Smooth muscle cell (in vitro differentiated cells): ENCODE measurements around the gene ADAMTS19. TPM values are rescaled to one million over a fixed set of nuclear protein-coding genes. Genes with fewer than 3 reads are reported as not detected.

Experiments
- DNase-seq: peaks from one replicate; lab custom pipeline; 2025; ENCODE audit not compliant: unreplicated experiment; lab: John Stamatoyannopoulos, UW
- H2AFZ ChIP-seq: fragments of 200-600 bp; sonication (generic); 2 replicates; pipeline ENCODE4 v1.6.0; 2016; ENCODE audit warnings: antibody characterized with exemption, low read depth, mild to moderate bottlenecking
- H3F3A ChIP-seq: fragments of 200-600 bp; sonication (generic); 2 replicates; pipeline ENCODE4 v1.6.0; 2017; ENCODE audit warnings: antibody characterized with exemption, low read depth
- H3K27ac ChIP-seq: fragments of 200-600 bp; sonication (generic); 2 replicates; pipeline ENCODE4 v1.5.1; 2016; ENCODE audit warnings: low read depth, mild to moderate bottlenecking
- H3K27me3 ChIP-seq: fragments of 200-600 bp; sonication (generic); 2 replicates; pipeline ENCODE4 v1.6.1; 2016; ENCODE audit warnings: low read depth, mild to moderate bottlenecking
- H3K36me3 ChIP-seq: fragments of 200-600 bp; sonication (generic); 2 replicates; pipeline ENCODE4 v1.5.1; 2016; ENCODE audit warnings: low read depth
- H3K4me1 ChIP-seq: fragments of 200-600 bp; sonication (generic); 2 replicates; pipeline ENCODE4 v1.5.1; 2016; ENCODE audit warnings: low read depth
- H3K4me2 ChIP-seq: fragments of 200-600 bp; sonication (generic); 2 replicates; pipeline ENCODE4 v1.6.0; 2016; ENCODE audit warnings: mild to moderate bottlenecking
- H3K4me3 ChIP-seq: fragments of 200-600 bp; sonication (generic); 2 replicates; pipeline ENCODE4 v1.5.1; 2016; ENCODE audit warnings: mild to moderate bottlenecking
- H3K79me2 ChIP-seq: fragments of 200-600 bp; sonication (generic); 2 replicates; pipeline ENCODE4 v1.6.0; 2016; ENCODE audit warnings: low read depth, mild to moderate bottlenecking
- H3K9ac ChIP-seq: fragments of 200-600 bp; sonication (generic); 2 replicates; pipeline ENCODE4 v1.6.0; 2016; ENCODE audit warnings: low read depth
- H3K9me3 ChIP-seq: fragments of 200-600 bp; sonication (generic); replicated peaks from 2 replicates; pipeline ENCODE4 v1.5.1; 2016; ENCODE audit warnings: low read depth
- H4K20me1 ChIP-seq: fragments of 200-600 bp; sonication (generic); 2 replicates; pipeline ENCODE4 v1.6.0; 2016; ENCODE audit warnings: low read depth
- WGBS: methylation state at CpG from one replicate; pipeline ENCODE4 v1.1.7; 2016; ENCODE audit warnings: low lambda C conversion rate; 5-methylcytosine and 5-hydroxymethylcytosine counted together
- polyA plus RNA-seq: library from polyadenylated mRNA; unstranded; fragments of >200 nt; fragmentation: Nextera tagmentation; extraction: Ambion mirVana; gene quantifications from 2 replicates; pipeline ENCODE4 v1.2.1, GENCODE V29; 2016
- total RNA-seq: library from RNA; depleted of rRNA; stranded (reverse); fragments of >200 nt; gene quantifications from 2 replicates; pipeline ENCODE4 v1.2.3, GENCODE V29; 2014
- TF ChIP-seq, protein P1 (sequence below): fragments of 200-600 bp; sonication (generic); IDR thresholded peaks from 2 replicates; pipeline ENCODE4 v1.5.1; 2017; ENCODE audit warnings: borderline replicate concordance, mild to moderate bottlenecking, antibody characterized with exemption; ENCODE audit not compliant: insufficient read depth, poor library complexity, severe bottlenecking

Gene ADAMTS19
- total and polyA plus RNA-seq, 2 experiments from 2014 or later, result 4.5 to 4.9 TPM

DNA sequence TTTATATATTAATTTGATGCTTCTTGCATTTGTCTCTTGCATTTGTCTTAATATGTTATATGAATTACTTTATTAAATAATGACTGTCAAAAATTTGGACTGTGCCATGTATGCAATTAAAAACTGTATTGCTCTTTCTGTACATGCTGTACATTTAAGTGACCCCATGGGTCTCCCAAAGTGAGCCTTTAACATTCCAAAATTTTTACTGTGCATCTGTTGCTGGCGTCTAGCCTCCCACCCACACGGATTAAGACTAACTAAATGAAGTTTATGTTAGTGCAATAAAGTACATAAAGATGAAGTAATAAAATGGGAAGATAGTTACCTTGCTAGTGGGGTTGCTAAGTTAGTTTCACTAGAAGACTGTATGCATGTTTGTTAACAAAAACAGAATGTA lies 48.5 kb downstream of the ADAMTS19 start:
- peak overlapping the region; percentile 39 for H3K27ac ChIP-seq
- peak overlapping the region; percentile 61 for H2AFZ ChIP-seq
- no peaks in the 10 kb centered on the region for H3K79me2 ChIP-seq
- H3K36me3 ChIP-seq, result no peaks in the 10 kb centered on the region
- H3K4me3 ChIP-seq, result no peak overlapping the region
- H3F3A ChIP-seq, result no peaks in the 10 kb centered on the region
- H4K20me1 ChIP-seq, result no peaks in the 10 kb centered on the region
- WGBS, result 37% methylated on average over 2 of the region's 2 CpGs
- H3K9ac ChIP-seq, result no peak overlapping the region
- H3K4me1 ChIP-seq, result no peaks in the 10 kb centered on the region
- TF ChIP-seq, protein P1, sequence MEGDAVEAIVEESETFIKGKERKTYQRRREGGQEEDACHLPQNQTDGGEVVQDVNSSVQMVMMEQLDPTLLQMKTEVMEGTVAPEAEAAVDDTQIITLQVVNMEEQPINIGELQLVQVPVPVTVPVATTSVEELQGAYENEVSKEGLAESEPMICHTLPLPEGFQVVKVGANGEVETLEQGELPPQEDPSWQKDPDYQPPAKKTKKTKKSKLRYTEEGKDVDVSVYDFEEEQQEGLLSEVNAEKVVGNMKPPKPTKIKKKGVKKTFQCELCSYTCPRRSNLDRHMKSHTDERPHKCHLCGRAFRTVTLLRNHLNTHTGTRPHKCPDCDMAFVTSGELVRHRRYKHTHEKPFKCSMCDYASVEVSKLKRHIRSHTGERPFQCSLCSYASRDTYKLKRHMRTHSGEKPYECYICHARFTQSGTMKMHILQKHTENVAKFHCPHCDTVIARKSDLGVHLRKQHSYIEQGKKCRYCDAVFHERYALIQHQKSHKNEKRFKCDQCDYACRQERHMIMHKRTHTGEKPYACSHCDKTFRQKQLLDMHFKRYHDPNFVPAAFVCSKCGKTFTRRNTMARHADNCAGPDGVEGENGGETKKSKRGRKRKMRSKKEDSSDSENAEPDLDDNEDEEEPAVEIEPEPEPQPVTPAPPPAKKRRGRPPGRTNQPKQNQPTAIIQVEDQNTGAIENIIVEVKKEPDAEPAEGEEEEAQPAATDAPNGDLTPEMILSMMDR, result no peak
- no peak for DNase-seq
- no peaks in the 10 kb centered on the region for H3K9me3 ChIP-seq
- peak overlapping the region; percentile 45 for H3K4me2 ChIP-seq
- H3K27me3 ChIP-seq, result no peaks in the 10 kb centered on the region

GRCh38 chr5:129509363-129509975 lies 49.4 kb downstream of the ADAMTS19 start:
- Histone ChIP-seq H3F3A (no peaks in the 10 kb centered on the region), H4K20me1 (no peaks in the 10 kb centered on the region), H3K9ac (no peak overlapping the region), H3K79me2 (no peaks in the 10 kb centered on the region), H3K36me3 (no peaks in the 10 kb centered on the region), H3K9me3 (no peaks in the 10 kb centered on the region), H3K4me2 (peak overlapping the region; percentile 45), H3K4me1 (no peaks in the 10 kb centered on the region), H3K27me3 (no peaks in the 10 kb centered on the region), H3K27ac (peak overlapping the region; percentile 39), H3K4me3 (no peak overlapping the region), H2AFZ (peak overlapping the region; percentile 71)
- 25% methylated on average over 2 of the region's 2 CpGs for WGBS
- TF ChIP-seq, protein P1, result no peak
- no peak for DNase-seq

- TF ChIP-seq, protein P1, result no peak
- Histone ChIP-seq H4K20me1 (no peaks in the 10 kb centered on the region), H3K36me3 (no peaks in the 10 kb centered on the region), H3K27ac (no peak overlapping the region), H3K9me3 (no peaks in the 10 kb centered on the region), H3K4me1 (no peaks in the 10 kb centered on the region), H3K4me3 (no peak overlapping the region), H3K9ac (no peak overlapping the region), H3K27me3 (no peaks in the 10 kb centered on the region), H3K79me2 (no peaks in the 10 kb centered on the region), H2AFZ (no peak overlapping the region), H3K4me2 (no peak overlapping the region), H3F3A (no peaks in the 10 kb centered on the region)
- DNase-seq, result no peak
Measured at GRCh38 chr5:129511291-129511690, 51.2 kb downstream of the ADAMTS19 start.

GRCh38 chr5:129541051-129541450 lies 81.0 kb downstream of the ADAMTS19 start:
- Histone ChIP-seq H3K4me1 (no peaks in the 10 kb centered on the region), H2AFZ (no peak overlapping the region), H3K9me3 (no peaks in the 10 kb centered on the region), H3K27ac (no peak overlapping the region), H3K27me3 (no peaks in the 10 kb centered on the region), H3K79me2 (no peaks in the 10 kb centered on the region), H3K4me2 (no peak overlapping the region), H3F3A (peaks cover 4% of the 10 kb centered on the region), H3K36me3 (no peaks in the 10 kb centered on the region), H4K20me1 (no peaks in the 10 kb centered on the region), H3K9ac (no peak overlapping the region), H3K4me3 (no peak overlapping the region)
- DNase-seq, result no peak
- WGBS, result 86% methylated on average over 3 of the region's 3 CpGs
- TF ChIP-seq, protein P1, result no peak
